Activated CD8-positive, alpha-beta memory T cell treated with anti-CD3 and anti-CD28 coated beads for 1 hour (primary cell): ENCODE results near the gene HOMER3.
"Not testable (repeated sequence)": the region's sequence is repeated elsewhere in the genome, so short reads cannot be mapped to it uniquely, and the experiment has no call there.

Experiments
- DNase-seq, 2 donors: peaks; one replicate each; pipeline ENCODE4 v3.0.0-alpha.2; 2020; ENCODE audit warnings: low read depth in 1 of 2; ENCODE audit errors: extremely low read depth in 1 of 2

The HOMER3 gene

DNA sequence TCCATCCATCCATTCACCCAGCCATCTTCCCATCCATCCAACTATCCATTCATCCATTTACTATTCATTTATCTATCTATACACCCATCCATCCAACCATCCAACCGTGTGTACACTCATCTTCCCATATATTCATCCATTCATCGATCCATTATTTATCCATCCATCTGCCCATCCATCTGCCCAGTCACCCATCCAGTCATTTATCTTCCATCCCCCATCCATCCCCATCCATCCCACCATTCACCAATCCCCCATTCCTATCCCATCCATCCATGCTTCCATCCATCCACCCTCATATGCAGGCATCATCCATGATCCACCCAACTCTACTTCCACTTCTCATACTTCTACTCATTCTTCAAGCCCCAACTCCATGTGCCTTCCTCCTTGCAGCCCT, 14.0 kb upstream of the HOMER3 start:
- no peak for DNase-seq

GRCh38 chr19:18954094-18954493, 13.1 kb upstream of the HOMER3 start:
- no peak for DNase-seq

- DNase-seq = not testable (repeated sequence)
Observed at GRCh38 chr19:18952364-18953003, 11.5 kb upstream of the HOMER3 start.

GRCh38 chr19:18951721-18952281, 10.8 kb upstream of the HOMER3 start:
- DNase-seq = no peak

- no peak for DNase-seq
Observed at GRCh38 chr19:18949858-18950257, 8.8 kb upstream of the HOMER3 start.

DNA sequence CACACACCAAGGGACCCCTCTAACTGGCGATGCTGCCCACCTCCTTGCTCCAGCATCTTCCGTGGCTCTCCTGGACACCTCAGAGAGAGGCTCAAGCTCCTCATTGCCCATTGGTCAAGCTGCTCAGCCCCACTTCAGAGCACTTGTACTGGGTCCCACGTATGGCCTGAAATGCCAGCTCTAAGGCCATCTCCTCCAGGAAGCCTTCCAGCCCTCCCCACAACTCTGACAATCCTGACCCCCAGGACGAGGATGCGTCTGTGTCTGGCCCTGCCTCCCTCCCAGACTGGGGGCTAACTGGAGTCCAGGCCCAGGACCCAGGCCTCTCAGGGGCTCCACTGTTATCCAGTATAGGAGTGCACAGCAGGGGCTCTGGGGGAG, 7.9 kb upstream of the HOMER3 start:
- no peak for DNase-seq

- DNase-seq = no peak
Observed at GRCh38 chr19:18948075-18948975, 7.3 kb upstream of the HOMER3 start.

DNA sequence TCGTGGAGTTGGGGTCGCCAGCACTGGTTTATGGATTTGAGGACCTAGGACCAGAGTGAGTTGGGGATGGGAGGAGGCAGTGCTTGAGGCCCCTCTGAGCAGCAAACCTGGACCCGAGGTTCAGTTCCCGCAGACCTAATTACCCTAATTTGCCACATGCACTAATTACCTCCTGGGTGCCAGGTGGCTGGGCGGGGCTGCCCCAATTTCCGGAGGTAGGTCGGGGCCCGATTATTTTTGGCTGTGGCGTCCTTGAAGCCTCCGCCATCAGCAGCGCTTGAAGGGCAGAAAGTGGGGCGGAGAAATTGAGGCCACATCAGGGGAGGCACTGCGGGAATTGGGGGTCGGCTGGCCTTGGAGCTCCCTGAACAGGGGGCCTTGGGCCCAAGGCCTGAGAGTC, 5.9 kb upstream of the HOMER3 start:
- no peak for DNase-seq

- DNase-seq = no peak
Observed at GRCh38 chr19:18946335-18946734, 5.3 kb upstream of the HOMER3 start.

- no peak for DNase-seq
Observed at GRCh38 chr19:18945297-18945696, 4.3 kb upstream of the HOMER3 start.

DNA sequence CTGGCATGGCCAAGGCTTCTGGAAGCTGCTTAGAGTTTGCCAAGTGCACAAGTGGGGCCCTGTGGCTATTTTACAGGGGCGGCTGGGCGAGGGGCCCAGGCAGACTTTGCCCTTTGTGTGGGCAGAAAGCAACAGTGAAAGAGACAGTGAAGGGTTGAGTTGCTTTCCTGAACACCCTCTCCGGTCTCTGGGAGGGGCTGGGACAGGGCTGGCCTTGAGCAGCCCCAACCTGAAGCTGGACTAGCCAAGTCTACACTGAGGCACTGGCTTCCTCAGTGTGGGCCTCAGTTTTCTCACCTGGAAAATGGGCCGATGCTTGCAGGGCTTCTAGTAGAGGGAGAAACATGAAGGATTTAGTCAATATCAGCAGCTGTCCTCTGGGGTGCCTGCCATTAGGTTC, 2.4 kb upstream of the HOMER3 start:
- DNase-seq = no peak

DNA sequence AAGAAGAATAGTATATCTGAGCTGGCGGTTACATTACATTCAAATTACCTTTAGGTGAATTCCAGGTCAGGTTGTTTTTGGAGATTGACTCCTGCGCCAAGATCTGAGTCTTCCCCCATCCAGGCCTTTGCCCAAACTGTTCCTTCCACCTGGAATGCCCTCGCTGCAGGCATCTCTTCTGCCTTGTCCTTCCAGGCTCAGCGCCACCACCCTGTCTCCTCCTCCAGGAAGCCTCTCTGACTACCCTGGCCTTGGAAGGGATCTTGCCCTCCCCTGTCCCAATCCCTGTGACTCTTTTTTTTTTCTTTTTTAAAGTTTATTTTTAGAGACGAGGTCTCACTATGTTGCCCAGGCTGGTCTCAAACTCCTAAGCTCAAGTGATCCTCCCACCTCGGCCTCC, 1.7 kb upstream of the HOMER3 start:
- DNase-seq = no peak

GRCh38 chr19:18941628-18942354, 774 bp upstream of the HOMER3 start:
- no peak for DNase-seq

- no peak for DNase-seq
Observed at GRCh38 chr19:18939922-18940768, 872 bp downstream of the HOMER3 start.

DNA sequence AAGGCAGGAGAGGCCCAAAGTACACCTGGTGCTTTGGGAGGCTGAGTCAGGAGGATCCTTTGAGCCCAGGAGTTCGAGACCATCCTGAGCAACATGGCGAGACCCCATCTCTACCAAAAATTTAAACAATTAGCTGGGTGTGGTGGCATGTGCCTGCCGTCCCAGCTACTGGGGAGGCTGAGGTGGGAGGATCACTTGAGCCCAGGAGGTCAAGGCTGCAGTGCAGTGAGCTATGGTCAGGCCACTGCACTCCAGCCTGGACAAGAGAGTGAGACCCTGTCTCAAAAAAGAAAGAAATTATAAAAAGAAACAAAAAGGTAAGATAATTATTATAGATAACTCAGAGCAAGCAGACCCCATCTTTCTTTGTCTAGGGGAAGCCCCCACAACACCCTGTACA, 1.9 kb downstream of the HOMER3 start:
- DNase-seq = no peak

DNA sequence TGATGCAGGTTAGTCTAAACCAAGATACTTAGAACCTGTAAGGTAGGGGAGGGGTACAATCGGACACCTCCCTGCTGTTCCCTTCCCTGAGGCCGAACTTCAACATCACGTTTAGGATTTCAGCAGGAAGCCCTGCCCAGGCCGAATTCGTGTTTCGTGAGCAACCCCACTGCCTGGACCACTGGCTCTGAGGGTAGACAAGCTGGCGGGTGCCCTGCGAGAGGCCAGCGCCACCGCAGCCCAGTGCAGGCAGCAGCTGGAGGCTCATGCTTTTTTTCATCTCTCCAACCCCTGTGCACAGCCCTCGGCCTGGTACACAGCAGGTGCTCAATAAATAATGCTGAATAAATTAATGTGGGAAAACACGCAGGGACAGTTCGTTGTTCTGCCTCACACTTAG, 7.7 kb downstream of the HOMER3 start:
- no peak for DNase-seq

- DNase-seq = peak; percentile 63 to 75
Observed at GRCh38 chr19:18932216-18932841, 8.7 kb downstream of the HOMER3 start.

GRCh38 chr19:18931316-18932162, 9.5 kb downstream of the HOMER3 start:
- no peak for DNase-seq

DNA sequence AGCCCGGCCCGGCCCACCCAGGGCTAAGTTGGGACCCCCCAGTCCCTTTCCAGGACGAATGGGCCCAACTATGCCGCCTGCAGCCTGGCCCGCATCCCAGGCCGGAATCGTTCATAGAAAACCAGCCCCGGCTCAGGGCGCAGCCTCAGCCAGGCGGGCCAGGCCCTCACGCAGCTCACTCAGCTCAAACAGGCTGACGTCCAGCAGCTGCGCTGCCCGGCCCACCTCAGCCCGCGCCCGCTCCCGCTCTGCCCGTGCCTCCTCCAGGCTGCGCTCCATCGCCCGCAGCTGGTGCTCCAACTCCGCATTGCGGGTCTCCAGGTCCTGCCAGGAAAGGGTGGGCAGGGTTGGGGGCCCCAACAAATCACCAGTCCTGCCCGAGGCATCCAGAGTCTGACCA, 11.7 kb downstream of the HOMER3 start:
- DNase-seq = no peak
